ENCODE data around the gene UMODL1. TPM values are rescaled to one million over a fixed set of nuclear protein-coding genes. Genes with fewer than 3 reads are reported as not detected.

UMODL1 gene
- total and polyA plus RNA-seq, 2 of the 13 experiments (the other 11 are each of a cell fraction or from before 2014, with no cell fraction given), result not detected

GRCh38 chr21:42164064-42164789 lies 93.1 kb downstream of the UMODL1 start (continued):
- TF ChIP-seq POLR2A (IDR thresholded peaks at IDR 0.05; ENCODE audit: insufficient read depth in 1 of 2, low read depth in 2 of 2, low read length in 2 of 2) (no peak), RARG (CRISPR knock-in tag; IDR thresholded peaks at IDR 0.05; ENCODE audit: low read depth) (no peak), HNF1B (CRISPR knock-in tag; IDR thresholded peaks at IDR 0.05) (0 out of 2 replicates have a peak, but pooled peaks have one; percentile 20), ZNF496 (CRISPR knock-in tag; IDR thresholded peaks at IDR 0.05; ENCODE audit: insufficient replicate concordance) (no peak), IRF9 (CRISPR knock-in tag; IDR thresholded peaks at IDR 0.05; ENCODE audit: borderline replicate concordance) (no peak), SMC3 (IDR thresholded peaks at IDR 0.05; ENCODE audit: low read length) (peak; percentile 46; the same call in 1 of the 2 replicates), ZBTB25 (CRISPR knock-in tag; IDR thresholded peaks at IDR 0.05) (no peak), STAG1 (CRISPR knock-in tag; IDR thresholded peaks at IDR 0.05) (peak; percentile 76)

GRCh38 chr21:42164818-42165217 lies 93.7 kb downstream of the UMODL1 start:
- intact Hi-C loops (cut with micrococcal nuclease; ENCODE audit: unreplicated experiment) (loop anchor here (1.0 kb wide), 1 partner anchor 93 kb away; no protein-coding TSS in a partner anchor), in situ Hi-C loops (cut with HindIII; ENCODE audit: extremely low pct_ligation_motif_present, low pct_unique_long_range_greater_than_20kb) (no loop called here)
- Histone ChIP-seq H3K79me2 (ENCODE audit: insufficient read depth, low read length) (no peaks in the 10 kb centered on the region), H2AFZ (ENCODE audit: low read length) (no peak overlapping the region), H3K4me3 (replicated peaks in 1 of 3; ENCODE audit: insufficient read depth in 1 of 3, low read depth in 2 of 3, low read length in 3 of 3) (no peak overlapping the region), H3K9ac (ENCODE audit: insufficient read depth, low read depth, low read length) (no peak overlapping the region), H3K4me1 (ENCODE audit: insufficient read depth, low read length) (no peaks in the 10 kb centered on the region), H3K9me3 (ENCODE audit: low read length) (no peaks in the 10 kb centered on the region), H3K36me3 (replicated peaks in 1 of 2; ENCODE audit: control insufficient read depth in 1 of 2, insufficient read depth in 2 of 2, low read length in 2 of 2) (no peaks in the 10 kb centered on the region), H3K4me2 (ENCODE audit: low read depth, low read length) (no peak overlapping the region), H3K27ac (ENCODE audit: extremely low read length, insufficient read depth, low read length) (no peak overlapping the region), H3K27me3 (ENCODE audit: control insufficient read depth in 1 of 2, insufficient read depth in 2 of 2, low read length in 2 of 2) (no peaks in the 10 kb centered on the region; a peak in 1 of 5 replicates), H4K20me1 (ENCODE audit: insufficient read depth, low read length) (no peaks in the 10 kb centered on the region)
- no peak for FAIRE-seq
- POLR2A ChIA-PET, result no interaction called here
- ATAC-seq, result peak; percentile 18; the same call in 2 of the 3 replicates
- 4% methylated on average over 4 of the region's 4 CpGs for WGBS (ENCODE audit: low lambda C conversion rate)
- no TSS peak for BruUV-seq (replicated peaks)
- CTCF ChIA-PET (ENCODE audit: low intra/inter-chr PET ratio, low total read pairs), result interaction anchor here (1.4 to 1.5 kb wide), 2 partner anchors 94 to 285 kb away, joined by 5 to 7 read pairs; no protein-coding TSS in a partner anchor
- DNase-seq (ENCODE audit: low spot score), result no peak
- no peak for TF ChIP-seq ZFP82 (CRISPR knock-in tag; IDR thresholded peaks at IDR 0.05; ENCODE audit: borderline replicate concordance)
- TF ChIP-seq, protein P1, sequence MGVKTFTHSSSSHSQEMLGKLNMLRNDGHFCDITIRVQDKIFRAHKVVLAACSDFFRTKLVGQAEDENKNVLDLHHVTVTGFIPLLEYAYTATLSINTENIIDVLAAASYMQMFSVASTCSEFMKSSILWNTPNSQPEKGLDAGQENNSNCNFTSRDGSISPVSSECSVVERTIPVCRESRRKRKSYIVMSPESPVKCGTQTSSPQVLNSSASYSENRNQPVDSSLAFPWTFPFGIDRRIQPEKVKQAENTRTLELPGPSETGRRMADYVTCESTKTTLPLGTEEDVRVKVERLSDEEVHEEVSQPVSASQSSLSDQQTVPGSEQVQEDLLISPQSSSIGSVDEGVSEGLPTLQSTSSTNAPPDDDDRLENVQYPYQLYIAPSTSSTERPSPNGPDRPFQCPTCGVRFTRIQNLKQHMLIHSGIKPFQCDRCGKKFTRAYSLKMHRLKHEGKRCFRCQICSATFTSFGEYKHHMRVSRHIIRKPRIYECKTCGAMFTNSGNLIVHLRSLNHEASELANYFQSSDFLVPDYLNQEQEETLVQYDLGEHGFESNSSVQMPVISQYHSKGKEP (CRISPR knock-in tag; IDR thresholded peaks at IDR 0.05), result no peak
- TF ChIP-seq, protein P2, sequence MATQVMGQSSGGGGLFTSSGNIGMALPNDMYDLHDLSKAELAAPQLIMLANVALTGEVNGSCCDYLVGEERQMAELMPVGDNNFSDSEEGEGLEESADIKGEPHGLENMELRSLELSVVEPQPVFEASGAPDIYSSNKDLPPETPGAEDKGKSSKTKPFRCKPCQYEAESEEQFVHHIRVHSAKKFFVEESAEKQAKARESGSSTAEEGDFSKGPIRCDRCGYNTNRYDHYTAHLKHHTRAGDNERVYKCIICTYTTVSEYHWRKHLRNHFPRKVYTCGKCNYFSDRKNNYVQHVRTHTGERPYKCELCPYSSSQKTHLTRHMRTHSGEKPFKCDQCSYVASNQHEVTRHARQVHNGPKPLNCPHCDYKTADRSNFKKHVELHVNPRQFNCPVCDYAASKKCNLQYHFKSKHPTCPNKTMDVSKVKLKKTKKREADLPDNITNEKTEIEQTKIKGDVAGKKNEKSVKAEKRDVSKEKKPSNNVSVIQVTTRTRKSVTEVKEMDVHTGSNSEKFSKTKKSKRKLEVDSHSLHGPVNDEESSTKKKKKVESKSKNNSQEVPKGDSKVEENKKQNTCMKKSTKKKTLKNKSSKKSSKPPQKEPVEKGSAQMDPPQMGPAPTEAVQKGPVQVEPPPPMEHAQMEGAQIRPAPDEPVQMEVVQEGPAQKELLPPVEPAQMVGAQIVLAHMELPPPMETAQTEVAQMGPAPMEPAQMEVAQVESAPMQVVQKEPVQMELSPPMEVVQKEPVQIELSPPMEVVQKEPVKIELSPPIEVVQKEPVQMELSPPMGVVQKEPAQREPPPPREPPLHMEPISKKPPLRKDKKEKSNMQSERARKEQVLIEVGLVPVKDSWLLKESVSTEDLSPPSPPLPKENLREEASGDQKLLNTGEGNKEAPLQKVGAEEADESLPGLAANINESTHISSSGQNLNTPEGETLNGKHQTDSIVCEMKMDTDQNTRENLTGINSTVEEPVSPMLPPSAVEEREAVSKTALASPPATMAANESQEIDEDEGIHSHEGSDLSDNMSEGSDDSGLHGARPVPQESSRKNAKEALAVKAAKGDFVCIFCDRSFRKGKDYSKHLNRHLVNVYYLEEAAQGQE (IDR thresholded peaks at IDR 0.05; ENCODE audit: borderline replicate concordance in 1 of 2, low read depth in 1 of 2, low read length in 2 of 2), result no peak
